AG10803 (cell line): ENCODE results near the gene CDC42SE2.

ENCODE experiments used
- DNase-seq: peaks from one replicate; pipeline ENCODE4 v3.0.0; 2010; ENCODE audit warnings: low read depth
- H3K4me3 ChIP-seq: 2 replicates; pipeline ENCODE4 v1.5.1; 2011; ENCODE audit warnings: mild to moderate bottlenecking, low read length, control low read depth
- TF ChIP-seq, protein P1 (sequence below): conservative IDR thresholded peaks from 2 replicates; pipeline ENCODE4 v1.5.1; 2011; ENCODE audit warnings: mild to moderate bottlenecking, low read length, control low read depth, inconsistent platforms

CDC42SE2 gene

GRCh38 chr5:131288328-131288727 is 24.5 kb downstream of the CDC42SE2 start:
- DNase-seq, result no peak
- no peak overlapping the region for H3K4me3 ChIP-seq
- TF ChIP-seq, protein P1, sequence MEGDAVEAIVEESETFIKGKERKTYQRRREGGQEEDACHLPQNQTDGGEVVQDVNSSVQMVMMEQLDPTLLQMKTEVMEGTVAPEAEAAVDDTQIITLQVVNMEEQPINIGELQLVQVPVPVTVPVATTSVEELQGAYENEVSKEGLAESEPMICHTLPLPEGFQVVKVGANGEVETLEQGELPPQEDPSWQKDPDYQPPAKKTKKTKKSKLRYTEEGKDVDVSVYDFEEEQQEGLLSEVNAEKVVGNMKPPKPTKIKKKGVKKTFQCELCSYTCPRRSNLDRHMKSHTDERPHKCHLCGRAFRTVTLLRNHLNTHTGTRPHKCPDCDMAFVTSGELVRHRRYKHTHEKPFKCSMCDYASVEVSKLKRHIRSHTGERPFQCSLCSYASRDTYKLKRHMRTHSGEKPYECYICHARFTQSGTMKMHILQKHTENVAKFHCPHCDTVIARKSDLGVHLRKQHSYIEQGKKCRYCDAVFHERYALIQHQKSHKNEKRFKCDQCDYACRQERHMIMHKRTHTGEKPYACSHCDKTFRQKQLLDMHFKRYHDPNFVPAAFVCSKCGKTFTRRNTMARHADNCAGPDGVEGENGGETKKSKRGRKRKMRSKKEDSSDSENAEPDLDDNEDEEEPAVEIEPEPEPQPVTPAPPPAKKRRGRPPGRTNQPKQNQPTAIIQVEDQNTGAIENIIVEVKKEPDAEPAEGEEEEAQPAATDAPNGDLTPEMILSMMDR, result no peak

DNA sequence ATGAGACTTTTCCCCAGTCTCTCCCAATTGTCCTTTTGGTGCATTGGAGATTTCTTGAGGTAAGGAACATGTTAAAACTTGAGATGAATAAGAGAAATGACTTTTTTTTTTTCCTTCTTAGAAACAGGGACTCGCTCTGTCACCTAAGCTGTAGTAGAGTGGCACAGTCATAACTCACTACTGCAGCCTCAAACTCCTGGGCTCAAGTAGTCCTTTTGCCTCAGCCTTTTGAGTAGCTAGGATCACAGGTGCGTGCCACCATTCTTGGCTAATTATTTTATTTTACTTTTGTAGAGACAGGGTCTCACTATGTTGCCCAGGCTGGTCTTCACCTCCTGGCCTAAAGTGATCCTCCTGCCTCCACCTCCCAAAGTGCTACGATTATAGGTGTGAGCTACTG is 25.9 kb downstream of the CDC42SE2 start:
- no peak for DNase-seq
- H3K4me3 ChIP-seq, result no peak overlapping the region
- TF ChIP-seq, protein P1, result no peak

GRCh38 chr5:131296213-131296672 is 32.4 kb downstream of the CDC42SE2 start:
- DNase-seq, result no peak
- TF ChIP-seq, protein P1, result no peak
- no peak overlapping the region for H3K4me3 ChIP-seq

DNA sequence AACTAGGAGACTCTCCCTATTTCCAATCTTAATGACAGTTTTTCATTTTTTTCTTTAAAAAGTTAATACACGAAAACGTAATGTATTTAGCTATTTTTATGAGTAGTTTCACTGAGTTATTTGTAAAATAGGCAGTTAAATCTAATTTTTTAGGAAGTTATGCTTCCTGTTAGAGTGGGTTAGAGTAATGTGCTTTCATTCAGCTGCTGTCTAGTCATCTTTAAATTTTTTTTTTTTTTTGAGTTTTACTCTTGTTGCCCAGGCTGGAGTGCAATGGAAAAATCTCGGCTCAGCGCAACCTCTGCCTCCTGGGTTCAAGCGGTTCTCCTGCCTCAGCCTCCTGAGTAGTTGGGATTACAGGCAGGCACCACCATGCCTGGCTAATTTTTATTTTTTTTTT is 34.0 kb downstream of the CDC42SE2 start:
- no peak for DNase-seq
- no peak overlapping the region for H3K4me3 ChIP-seq
- TF ChIP-seq, protein P1, result no peak

- DNase-seq, result no peak
- TF ChIP-seq, protein P1, result no peak
- H3K4me3 ChIP-seq, result no peak overlapping the region
Measured at GRCh38 chr5:131299465-131299864, 35.6 kb downstream of the CDC42SE2 start.

DNA sequence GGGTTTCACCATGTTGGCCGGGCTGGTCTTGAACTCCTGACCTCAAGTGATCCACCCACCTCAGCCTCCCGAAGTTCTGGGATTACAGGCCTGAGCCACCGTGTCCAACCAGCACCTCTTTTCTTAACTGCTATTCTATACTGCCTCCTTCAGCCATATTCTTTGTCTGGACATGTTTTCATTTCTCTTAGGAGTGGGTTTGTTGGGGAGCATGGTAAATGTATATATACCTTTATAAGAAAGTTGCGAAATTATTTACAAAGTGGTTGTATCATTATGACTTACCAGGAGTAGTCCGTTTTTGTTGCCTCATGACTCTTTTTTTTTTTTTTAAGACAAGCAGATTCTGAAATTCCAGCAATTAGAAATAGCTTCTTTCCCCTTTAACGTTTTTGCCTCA is 38.7 kb downstream of the CDC42SE2 start:
- no peak overlapping the region for H3K4me3 ChIP-seq
- DNase-seq, result no peak
- TF ChIP-seq, protein P1, result no peak

DNA sequence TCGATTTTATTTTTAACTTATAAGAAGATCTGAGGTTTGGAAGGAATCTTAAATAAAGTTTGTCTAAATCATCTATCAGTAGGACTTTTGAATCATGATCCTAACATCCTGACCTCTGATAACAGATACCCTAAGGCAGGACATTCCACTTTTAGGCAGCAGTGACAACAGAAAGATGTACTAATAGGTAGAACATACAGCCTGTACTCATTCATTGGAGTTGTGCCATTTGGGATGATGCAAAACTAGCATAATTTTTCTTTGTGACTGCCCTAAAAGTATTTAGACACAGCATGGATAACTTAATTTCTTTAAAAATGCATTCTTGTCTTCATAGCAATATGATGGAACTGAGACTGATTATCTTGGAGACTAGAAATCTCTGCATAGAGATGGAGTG is 39.7 kb downstream of the CDC42SE2 start:
- no peak overlapping the region for H3K4me3 ChIP-seq
- peak; percentile 82 for DNase-seq
- TF ChIP-seq, protein P1, result no peak
